ENCODE data around the gene ANO1. TPM values are rescaled to one million over a fixed set of nuclear protein-coding genes. Genes with fewer than 3 reads are reported as not detected.

The ANO1 gene
- total RNA-seq, 1 experiment from 2014 or later, result 10.9 TPM

- no peak overlapping the region for H2AFZ ChIP-seq (ENCODE audit: low read length)
- no peak overlapping the region for H4K5ac ChIP-seq (ENCODE audit: insufficient read length, low read depth, low read length)
- DNase-seq, result peak; percentile 68
- no peaks in the 10 kb centered on the region for H3K9me3 Mint-ChIP-seq
- peak overlapping the region; percentile 31 to 83 (median 42); a peak in 4 of 7 replicates for H3K27ac Mint-ChIP-seq
- no peak overlapping the region for H3K27ac ChIP-seq (ENCODE audit: insufficient read length, low read depth, low read length)
- peak; percentile 40; the same call in 1 of the 3 replicates for TF ChIP-seq CTCF (conservative IDR thresholded peaks at IDR 0.05)
- H3T11ph ChIP-seq (ENCODE audit: low read length), result no peak overlapping the region
- no peak overlapping the region for H3K4me2 ChIP-seq (ENCODE audit: insufficient read depth, insufficient read length, low read length)
- peaks cover 40 to 58% of the 10 kb centered on the region in 2 experiments for H3K4me1 Mint-ChIP-seq
- H2BK15ac ChIP-seq (ENCODE audit: low read depth, low read length), result no peak overlapping the region
- no peak overlapping the region for H2AK5ac ChIP-seq (ENCODE audit: insufficient read length, low read length)
- no peak overlapping the region for H3K4ac ChIP-seq (ENCODE audit: low read depth, low read length)
- H3K27me3 Mint-ChIP-seq (ENCODE audit: low read depth), result peaks cover 40% of the 10 kb centered on the region
- no peaks in the 10 kb centered on the region for H3K79me2 ChIP-seq (ENCODE audit: insufficient read depth, low read length)
- H4K20me1 ChIP-seq (ENCODE audit: control insufficient read depth, insufficient read depth, insufficient read length), result no peaks in the 10 kb centered on the region
- no peak overlapping the region for H2BK5ac ChIP-seq (ENCODE audit: insufficient read length, low read length)
- WGBS (ENCODE audit: extremely low coverage, insufficient read length, low lambda C conversion rate), result no CpG with 5 or more reads among the region's 20 CpGs
- peak overlapping the region; percentile 20; the same call in 1 of the 2 replicates for H3K14ac ChIP-seq (ENCODE audit: insufficient read depth, low read length)
- no peak overlapping the region for H3K9ac ChIP-seq (ENCODE audit: extremely low read depth, insufficient read length, low read length)
- H3K4me1 ChIP-seq (ENCODE audit: insufficient read depth, low read length), result peaks cover 8% of the 10 kb centered on the region
- no peak overlapping the region for H3K23ac ChIP-seq (ENCODE audit: insufficient read length, low read depth, low read length)
- no peak overlapping the region for H3K56ac ChIP-seq (ENCODE audit: insufficient read length, low read depth, low read length)
- H4K91ac ChIP-seq (ENCODE audit: insufficient read length, low read depth, low read length), result no peak overlapping the region
- no peak overlapping the region for H2BK12ac ChIP-seq (ENCODE audit: insufficient read length, low read depth, low read length)
- no peak overlapping the region for H3K18ac ChIP-seq (ENCODE audit: insufficient read length, low read depth, low read length)
- H4K8ac ChIP-seq (replicated peaks; ENCODE audit: insufficient read length, low read depth, low read length), result no peak overlapping the region
- no peaks in the 10 kb centered on the region; a peak in 1 of 7 replicates for H3K36me3 Mint-ChIP-seq (ENCODE audit: insufficient read depth in 1 of 3, low read depth in 3 of 3)
- no peaks in the 10 kb centered on the region for H3K27me3 ChIP-seq (ENCODE audit: insufficient read depth, low read length)
- no peak overlapping the region for H2BK20ac ChIP-seq (ENCODE audit: low read depth, low read length, poor library complexity, severe bottlenecking)
- H3K23me2 ChIP-seq (ENCODE audit: insufficient read length, low read depth, low read length, poor library complexity, severe bottlenecking), result no peaks in the 10 kb centered on the region
- no peak overlapping the region for H3K4me3 Mint-ChIP-seq
- no peaks in the 10 kb centered on the region for H3K79me1 ChIP-seq (ENCODE audit: insufficient read depth, low read depth, low read length, poor library complexity, severe bottlenecking)
- H3K9me3 ChIP-seq (ENCODE audit: control insufficient read depth, low read depth, low read length), result no peaks in the 10 kb centered on the region
- H2BK120ac ChIP-seq (ENCODE audit: low read depth, low read length, poor library complexity, severe bottlenecking), result no peak overlapping the region
These were observed 10.4 kb upstream of the ANO1 start for GRCh38 chr11:70067591-70068341.

All from H9 (cell line).